GM23338 (cell line): Measurements from ENCODE around the gene LOXL1. TPM values are rescaled to one million over a fixed set of nuclear protein-coding genes. Genes with fewer than 3 reads are reported as not detected.

ENCODE experiments used
- ATAC-seq: fragments of 200-7000 bp; cut with Tn5 transposase; 3 replicates; pipeline ENCODE4 v1.9.1; 2020
- DNase-seq: peaks from one replicate; pipeline ENCODE4 v3.0.0-alpha.2; 2015; ENCODE audit warnings: low spot score
- H2AFZ ChIP-seq: fragments of 200-600 bp; sonication (generic); 2 replicates; pipeline ENCODE4 v1.8.0; 2016; ENCODE audit warnings: antibody characterized with exemption, mild to moderate bottlenecking, moderate library complexity
- H3F3A ChIP-seq: fragments of 200-600 bp; sonication (generic); replicated peaks from 2 replicates; pipeline ENCODE4 v1.8.0; 2017; ENCODE audit warnings: antibody characterized with exemption, mixed run types, low read depth
- H3K27ac ChIP-seq: fragments of 200-600 bp; sonication (generic); 2 replicates; pipeline ENCODE4 v1.6.1; 2016; ENCODE audit warnings: low read depth
- H3K27me3 ChIP-seq: fragments of 200-600 bp; sonication (generic); 2 replicates; pipeline ENCODE4 v1.8.0; 2016; ENCODE audit warnings: mild to moderate bottlenecking, mixed run types, moderate library complexity; ENCODE audit not compliant: insufficient read depth
- H3K36me3 ChIP-seq: fragments of 200-600 bp; sonication (generic); 2 replicates; pipeline ENCODE4 v1.8.0; 2016; ENCODE audit warnings: mild to moderate bottlenecking; ENCODE audit not compliant: insufficient read depth
- H3K4me1 ChIP-seq: fragments of 200-600 bp; sonication (generic); 2 replicates; pipeline ENCODE4 v1.8.0; 2016; ENCODE audit warnings: mild to moderate bottlenecking, moderate library complexity; ENCODE audit not compliant: insufficient read depth
- H3K4me2 ChIP-seq: fragments of 200-600 bp; sonication (generic); 2 replicates; pipeline ENCODE4 v1.7.1; 2017; ENCODE audit warnings: mixed run types
- H3K4me3 ChIP-seq: fragments of 200-600 bp; sonication (generic); 2 replicates; pipeline ENCODE4 v1.6.1; 2016; ENCODE audit warnings: mixed run types
- H3K79me2 ChIP-seq: fragments of 200-600 bp; sonication (generic); replicated peaks from 2 replicates; pipeline ENCODE4 v1.8.0; 2017; ENCODE audit warnings: mild to moderate bottlenecking; ENCODE audit not compliant: insufficient read depth
- H3K9me2 ChIP-seq: fragments of 200-600 bp; sonication (generic); 2 replicates; pipeline ENCODE4 v1.8.0; 2017; ENCODE audit not compliant: insufficient read depth
- H4K20me1 ChIP-seq: fragments of 200-600 bp; sonication (generic); replicated peaks from 2 replicates; pipeline ENCODE4 v1.8.0; 2017; ENCODE audit warnings: mild to moderate bottlenecking; ENCODE audit not compliant: insufficient read depth
- H3K27ac Mint-ChIP-seq: 2 replicates; pipeline ENCODE4 v1.8.0; 2020; ENCODE audit warnings: inconsistent platforms, mild to moderate bottlenecking, moderate library complexity, mixed read lengths
- H3K27me3 Mint-ChIP-seq: 3 replicates; pipeline ENCODE4 v1.8.0; 2022; ENCODE audit warnings: low read depth, mild to moderate bottlenecking, moderate library complexity, mixed read lengths, inconsistent platforms; ENCODE audit not compliant: insufficient read depth, poor library complexity
- H3K36me3 Mint-ChIP-seq: 3 replicates; pipeline ENCODE4 v1.8.0; 2021; ENCODE audit warnings: low read depth, mild to moderate bottlenecking, inconsistent platforms, moderate library complexity, mixed read lengths
- H3K4me1 Mint-ChIP-seq: 3 replicates; pipeline ENCODE4 v1.8.0; 2020; ENCODE audit warnings: mild to moderate bottlenecking, inconsistent platforms, mixed read lengths
- H3K4me3 Mint-ChIP-seq: 3 replicates; pipeline ENCODE4 v1.8.0; 2021; ENCODE audit warnings: moderate library complexity, mild to moderate bottlenecking, inconsistent platforms, mixed read lengths
- H3K9me3 Mint-ChIP-seq: 3 replicates; pipeline ENCODE4 v1.8.0; 2020; ENCODE audit warnings: moderate library complexity, mild to moderate bottlenecking, inconsistent platforms, mixed read lengths
- CTCF ChIP-seq, 2 experiments: fragments of 200-600 bp in 1 of 2; sonication (generic) in 1 of 2; conservative IDR thresholded peaks; 2 replicates each; pipeline versions ENCODE4 v1.5.1 to v1.6.1; 2016 to 2017; ENCODE audit warnings: antibody characterized with exemption in 2 of 2, low read depth in 2 of 2, mild to moderate bottlenecking in 2 of 2, moderate library complexity in 1 of 2
- ETS1 ChIP-seq: IDR thresholded peaks from 2 replicates; pipeline ENCODE4 v1.6.1; 2016; ENCODE audit warnings: antibody characterized with exemption
- EZH2 ChIP-seq: fragments of 200-600 bp; sonication (generic); IDR thresholded peaks from one replicate; pipeline ENCODE4 v1.8.0; 2017; ENCODE audit warnings: antibody characterized with exemption, mild to moderate bottlenecking, low read depth; ENCODE audit not compliant: unreplicated experiment
- JUNB ChIP-seq: IDR thresholded peaks from one replicate; pipeline ENCODE4 v1.6.1; 2016; ENCODE audit warnings: antibody characterized with exemption; ENCODE audit not compliant: unreplicated experiment
- POLR2AphosphoS5 ChIP-seq: IDR thresholded peaks from 2 replicates; pipeline ENCODE4 v1.6.1; 2016; ENCODE audit warnings: antibody characterized with exemption, low read depth
- polyA plus RNA-seq: library from polyadenylated mRNA; unstranded; fragments of >200 nt; fragmentation: Nextera tagmentation; extraction: Ambion mirVana; gene quantifications from 2 replicates; pipeline ENCODE4 v1.2.1, GENCODE V29; 2016
- total RNA-seq: library from RNA; depleted of rRNA; stranded (reverse); fragments of >200 nt; shearing (Covaris generic); gene quantifications from 2 replicates; pipeline ENCODE4 v1.2.3, GENCODE V29; 2014
- TF ChIP-seq, protein P1 (sequence below): IDR thresholded peaks from one replicate; pipeline ENCODE4 v1.6.1; 2018; ENCODE audit warnings: antibody characterized with exemption; ENCODE audit not compliant: unreplicated experiment

Gene LOXL1
- total and polyA plus RNA-seq, 2 experiments from 2014 or later: 6.9 to 10.8 TPM

DNA sequence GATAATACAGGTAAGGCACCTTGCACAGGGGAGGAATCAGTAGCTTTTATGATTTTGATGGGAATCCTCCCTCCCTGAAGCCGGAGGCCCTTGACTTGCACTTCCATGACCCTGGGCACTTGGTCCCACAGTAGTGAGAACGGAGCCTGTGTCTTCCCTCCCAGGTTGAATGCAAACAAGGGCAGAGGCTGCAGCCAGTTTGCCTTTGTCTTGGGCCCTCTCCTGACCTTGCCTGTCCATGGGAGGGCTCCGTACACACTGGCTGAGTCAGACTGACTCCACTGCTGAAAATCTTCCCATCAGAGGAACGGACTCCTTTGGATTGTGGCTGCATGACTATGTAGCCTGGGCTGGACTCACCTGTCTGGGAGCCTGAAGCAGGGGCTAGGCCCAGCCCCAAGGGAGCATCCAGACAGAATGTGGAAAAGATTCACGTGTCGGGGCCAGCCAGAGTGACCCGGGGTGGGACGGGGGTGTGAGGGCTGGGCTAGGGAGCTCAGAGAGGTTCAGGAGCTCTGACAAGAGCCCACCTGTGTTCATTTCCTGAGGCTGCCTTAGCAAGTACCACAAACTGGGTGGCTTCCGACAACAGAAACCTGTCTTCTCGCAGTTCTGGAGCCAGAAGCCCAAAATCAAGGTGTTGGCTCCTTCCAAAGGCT is 43.4 kb upstream of the LOXL1 start:
- no peaks in the 10 kb centered on the region for H3K27me3 ChIP-seq
- no peaks in the 10 kb centered on the region for H3K79me2 ChIP-seq
- no peaks in the 10 kb centered on the region for H4K20me1 ChIP-seq
- peaks cover 3% of the 10 kb centered on the region for H3K27me3 Mint-ChIP-seq
- no peak for TF ChIP-seq CTCF (conservative IDR thresholded peaks at IDR 0.05; ENCODE audit: low read depth in 2 of 2)
- TF ChIP-seq EZH2: no peak
- no peak for TF ChIP-seq ETS1
- TF ChIP-seq, protein P1, sequence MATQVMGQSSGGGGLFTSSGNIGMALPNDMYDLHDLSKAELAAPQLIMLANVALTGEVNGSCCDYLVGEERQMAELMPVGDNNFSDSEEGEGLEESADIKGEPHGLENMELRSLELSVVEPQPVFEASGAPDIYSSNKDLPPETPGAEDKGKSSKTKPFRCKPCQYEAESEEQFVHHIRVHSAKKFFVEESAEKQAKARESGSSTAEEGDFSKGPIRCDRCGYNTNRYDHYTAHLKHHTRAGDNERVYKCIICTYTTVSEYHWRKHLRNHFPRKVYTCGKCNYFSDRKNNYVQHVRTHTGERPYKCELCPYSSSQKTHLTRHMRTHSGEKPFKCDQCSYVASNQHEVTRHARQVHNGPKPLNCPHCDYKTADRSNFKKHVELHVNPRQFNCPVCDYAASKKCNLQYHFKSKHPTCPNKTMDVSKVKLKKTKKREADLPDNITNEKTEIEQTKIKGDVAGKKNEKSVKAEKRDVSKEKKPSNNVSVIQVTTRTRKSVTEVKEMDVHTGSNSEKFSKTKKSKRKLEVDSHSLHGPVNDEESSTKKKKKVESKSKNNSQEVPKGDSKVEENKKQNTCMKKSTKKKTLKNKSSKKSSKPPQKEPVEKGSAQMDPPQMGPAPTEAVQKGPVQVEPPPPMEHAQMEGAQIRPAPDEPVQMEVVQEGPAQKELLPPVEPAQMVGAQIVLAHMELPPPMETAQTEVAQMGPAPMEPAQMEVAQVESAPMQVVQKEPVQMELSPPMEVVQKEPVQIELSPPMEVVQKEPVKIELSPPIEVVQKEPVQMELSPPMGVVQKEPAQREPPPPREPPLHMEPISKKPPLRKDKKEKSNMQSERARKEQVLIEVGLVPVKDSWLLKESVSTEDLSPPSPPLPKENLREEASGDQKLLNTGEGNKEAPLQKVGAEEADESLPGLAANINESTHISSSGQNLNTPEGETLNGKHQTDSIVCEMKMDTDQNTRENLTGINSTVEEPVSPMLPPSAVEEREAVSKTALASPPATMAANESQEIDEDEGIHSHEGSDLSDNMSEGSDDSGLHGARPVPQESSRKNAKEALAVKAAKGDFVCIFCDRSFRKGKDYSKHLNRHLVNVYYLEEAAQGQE: no peak
- no peak for TF ChIP-seq JUNB
- no peaks in the 10 kb centered on the region for H3K9me3 Mint-ChIP-seq
- H3K4me3 Mint-ChIP-seq: no peak overlapping the region
- no peaks in the 10 kb centered on the region for H3K36me3 ChIP-seq
- H3K4me1 ChIP-seq: no peaks in the 10 kb centered on the region
- ATAC-seq: peak; percentile 59
- H3K4me1 Mint-ChIP-seq: no peaks in the 10 kb centered on the region
- no peak for DNase-seq
- H3K9me2 ChIP-seq: no peaks in the 10 kb centered on the region
- H3K4me3 ChIP-seq: no peak overlapping the region
- H2AFZ ChIP-seq: no peak overlapping the region
- H3K4me2 ChIP-seq: no peak overlapping the region
- no peaks in the 10 kb centered on the region for H3F3A ChIP-seq
- no peak overlapping the region for H3K27ac Mint-ChIP-seq
- H3K27ac ChIP-seq: no peak overlapping the region
- no peaks in the 10 kb centered on the region for H3K36me3 Mint-ChIP-seq

GRCh38 chr15:73884159-73884558 is 42.1 kb upstream of the LOXL1 start:
- H3K9me3 Mint-ChIP-seq: no peaks in the 10 kb centered on the region
- Histone ChIP-seq H3K27ac (no peak overlapping the region), H3K79me2 (no peaks in the 10 kb centered on the region), H3K4me1 (no peaks in the 10 kb centered on the region), H3K36me3 (no peaks in the 10 kb centered on the region), H3K27me3 (no peaks in the 10 kb centered on the region), H3F3A (no peaks in the 10 kb centered on the region), H4K20me1 (no peaks in the 10 kb centered on the region), H3K4me3 (no peak overlapping the region), H2AFZ (no peak overlapping the region), H3K4me2 (no peak overlapping the region), H3K9me2 (no peaks in the 10 kb centered on the region)
- H3K4me1 Mint-ChIP-seq: no peaks in the 10 kb centered on the region
- ATAC-seq (no peak), DNase-seq (no peak)
- H3K4me3 Mint-ChIP-seq: no peak overlapping the region
- no peak overlapping the region for H3K27ac Mint-ChIP-seq
- H3K27me3 Mint-ChIP-seq: peaks cover 4% of the 10 kb centered on the region
- no peaks in the 10 kb centered on the region for H3K36me3 Mint-ChIP-seq
- TF ChIP-seq ETS1 (no peak), CTCF (conservative IDR thresholded peaks at IDR 0.05; ENCODE audit: low read depth in 2 of 2) (no peak), EZH2 (no peak), POLR2AphosphoS5 (no peak)
- TF ChIP-seq, protein P1: no peak
